ENCODE data around the gene NPTX1. TPM values are rescaled to one million over a fixed set of nuclear protein-coding genes. Genes with fewer than 3 reads are reported as not detected.

The NPTX1 gene
- polyA plus RNA-seq, 2 of the 4 experiments (the other 2 are of a cell fraction), result 43.6 to 109 TPM

- TF ChIP-seq FOSL2 (IDR thresholded peaks at IDR 0.05) (no peak), FOSL2 (CRISPR knock-in tag; IDR thresholded peaks at IDR 0.05) (no peak)
Observed at GRCh38 chr17:80451104-80451775, 25.2 kb downstream of the NPTX1 start (continued).

- WGBS (ENCODE audit: missing lambda C conversion rate), result 71% methylated on average over 18 of the region's 18 CpGs
- H3K4me1 ChIP-seq, result peaks cover 15% of the 10 kb centered on the region
- ATAC-seq (no peak), DNase-seq (ENCODE audit: low read depth in 1 of 2, low spot score in 1 of 2) (no peak), FAIRE-seq (no peak)
- ChIA-PET CTCF (interaction anchor here (1.6 to 3.0 kb wide), 2 partner anchors 8 to 126 kb away, joined by 5 to 11 read pairs; no protein-coding TSS in a partner anchor), POLR2A (no interaction called here)
- H3K9me3 ChIP-seq, result no peaks in the 10 kb centered on the region
- no peak overlapping the region for H3K4me3 ChIP-seq
- TF ChIP-seq PHF8 (IDR thresholded peaks at IDR 0.05; ENCODE audit: borderline replicate concordance, low read depth) (no peak), JUNB (IDR thresholded peaks at IDR 0.05) (no peak), MAFK (IDR thresholded peaks at IDR 0.05; ENCODE audit: partially characterized antibody) (no peak), RNF2 (IDR thresholded peaks at IDR 0.05; ENCODE audit: borderline replicate concordance, low read depth) (no peak), FOSB (CRISPR knock-in tag; IDR thresholded peaks at IDR 0.05) (no peak), BCL3 (IDR thresholded peaks at IDR 0.05) (no peak), E2F6 (IDR thresholded peaks at IDR 0.05; ENCODE audit: borderline replicate concordance, low read depth) (no peak)
- no peak overlapping the region for H3K27ac ChIP-seq
- H3K4me2 ChIP-seq, result no peak overlapping the region
Observed at GRCh38 chr17:80449930-80450576, 26.4 kb downstream of the NPTX1 start.

GRCh38 chr17:80449194-80449929 lies 27.0 kb downstream of the NPTX1 start:
- ChIA-PET CTCF (interaction anchor here (1.5 to 3.1 kb wide), 2 partner anchors 22 to 23 kb away, joined by 6 to 19 read pairs; no protein-coding TSS in a partner anchor), POLR2A (no interaction called here)

More at GRCh38 chr17:80449194-80449929, 27.0 kb downstream of the NPTX1 start:
- H3K4me2 ChIP-seq, result no peak overlapping the region
- FAIRE-seq, result no peak
- TF ChIP-seq BCL3 (IDR thresholded peaks at IDR 0.05) (no peak), EHF (CRISPR knock-in tag; IDR thresholded peaks at IDR 0.05) (no peak), RAD21 (conservative IDR thresholded peaks at IDR 0.05 in 1 of 2, IDR thresholded peaks at IDR 0.05 in 1 of 2) (no peak), MAX (IDR thresholded peaks at IDR 0.05) (no peak), PHF8 (IDR thresholded peaks at IDR 0.05; ENCODE audit: borderline replicate concordance, low read depth) (no peak), RCOR1 (IDR thresholded peaks at IDR 0.05; ENCODE audit: low read depth, low read length) (no peak), ATOH8 (CRISPR knock-in tag; IDR thresholded peaks at IDR 0.05; ENCODE audit: low read depth) (no peak), CTCF (IDR thresholded peaks at IDR 0.05) (no peak), FOXS1 (CRISPR knock-in tag; IDR thresholded peaks at IDR 0.05) (no peak), HOXB5 (CRISPR knock-in tag; IDR thresholded peaks at IDR 0.05) (no peak), NR3C1 (IDR thresholded peaks at IDR 0.05) (no peak), HOXB13 (CRISPR knock-in tag; IDR thresholded peaks at IDR 0.05; ENCODE audit: low read depth) (no peak), EP300 (IDR thresholded peaks at IDR 0.05) (no peak)
- DNase-seq (ENCODE audit: low read depth in 1 of 2, low spot score in 1 of 2), result no peak
- no peak overlapping the region for H3K27ac ChIP-seq
- no peaks in the 10 kb centered on the region for H3K9me3 ChIP-seq
- H3K4me1 ChIP-seq, result peaks cover 15% of the 10 kb centered on the region
- no peak overlapping the region for H3K4me3 ChIP-seq
- 78% methylated on average over 20 of the region's 27 CpGs for WGBS (ENCODE audit: missing lambda C conversion rate)
- no peak for ATAC-seq
